ENCODE measurements around the gene C5orf22.

DNA sequence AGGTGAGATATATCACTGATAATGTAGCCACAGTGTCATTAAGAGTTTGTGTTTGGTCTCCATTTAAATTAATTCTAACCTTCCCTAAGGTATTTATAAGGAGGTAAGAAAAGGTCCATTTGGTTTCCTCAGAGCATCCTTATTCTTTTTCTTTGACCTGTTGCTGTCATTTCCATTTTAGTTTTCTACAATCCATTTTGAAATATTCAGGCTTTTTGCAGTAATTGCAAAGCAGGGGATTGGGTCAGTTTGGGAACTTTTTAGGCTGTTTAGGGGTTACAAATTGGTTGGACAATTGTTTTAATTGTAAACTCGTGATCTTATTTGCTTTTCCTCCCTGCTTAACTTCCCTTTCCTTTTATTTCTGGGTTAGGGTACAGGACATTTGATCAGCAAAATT is 64.3 kb downstream of the C5orf22 start:
- TF ChIP-seq, protein P1, sequence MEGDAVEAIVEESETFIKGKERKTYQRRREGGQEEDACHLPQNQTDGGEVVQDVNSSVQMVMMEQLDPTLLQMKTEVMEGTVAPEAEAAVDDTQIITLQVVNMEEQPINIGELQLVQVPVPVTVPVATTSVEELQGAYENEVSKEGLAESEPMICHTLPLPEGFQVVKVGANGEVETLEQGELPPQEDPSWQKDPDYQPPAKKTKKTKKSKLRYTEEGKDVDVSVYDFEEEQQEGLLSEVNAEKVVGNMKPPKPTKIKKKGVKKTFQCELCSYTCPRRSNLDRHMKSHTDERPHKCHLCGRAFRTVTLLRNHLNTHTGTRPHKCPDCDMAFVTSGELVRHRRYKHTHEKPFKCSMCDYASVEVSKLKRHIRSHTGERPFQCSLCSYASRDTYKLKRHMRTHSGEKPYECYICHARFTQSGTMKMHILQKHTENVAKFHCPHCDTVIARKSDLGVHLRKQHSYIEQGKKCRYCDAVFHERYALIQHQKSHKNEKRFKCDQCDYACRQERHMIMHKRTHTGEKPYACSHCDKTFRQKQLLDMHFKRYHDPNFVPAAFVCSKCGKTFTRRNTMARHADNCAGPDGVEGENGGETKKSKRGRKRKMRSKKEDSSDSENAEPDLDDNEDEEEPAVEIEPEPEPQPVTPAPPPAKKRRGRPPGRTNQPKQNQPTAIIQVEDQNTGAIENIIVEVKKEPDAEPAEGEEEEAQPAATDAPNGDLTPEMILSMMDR (IDR thresholded peaks at IDR 0.05 in 2 of 3, conservative IDR thresholded peaks at IDR 0.05 in 1 of 3; ENCODE audit: control insufficient read depth in 2 of 3, extremely low read depth in 1 of 3, insufficient read depth in 1 of 3, low read depth in 3 of 3, low read length in 3 of 3) = no peak
- TF ChIP-seq, protein P2, sequence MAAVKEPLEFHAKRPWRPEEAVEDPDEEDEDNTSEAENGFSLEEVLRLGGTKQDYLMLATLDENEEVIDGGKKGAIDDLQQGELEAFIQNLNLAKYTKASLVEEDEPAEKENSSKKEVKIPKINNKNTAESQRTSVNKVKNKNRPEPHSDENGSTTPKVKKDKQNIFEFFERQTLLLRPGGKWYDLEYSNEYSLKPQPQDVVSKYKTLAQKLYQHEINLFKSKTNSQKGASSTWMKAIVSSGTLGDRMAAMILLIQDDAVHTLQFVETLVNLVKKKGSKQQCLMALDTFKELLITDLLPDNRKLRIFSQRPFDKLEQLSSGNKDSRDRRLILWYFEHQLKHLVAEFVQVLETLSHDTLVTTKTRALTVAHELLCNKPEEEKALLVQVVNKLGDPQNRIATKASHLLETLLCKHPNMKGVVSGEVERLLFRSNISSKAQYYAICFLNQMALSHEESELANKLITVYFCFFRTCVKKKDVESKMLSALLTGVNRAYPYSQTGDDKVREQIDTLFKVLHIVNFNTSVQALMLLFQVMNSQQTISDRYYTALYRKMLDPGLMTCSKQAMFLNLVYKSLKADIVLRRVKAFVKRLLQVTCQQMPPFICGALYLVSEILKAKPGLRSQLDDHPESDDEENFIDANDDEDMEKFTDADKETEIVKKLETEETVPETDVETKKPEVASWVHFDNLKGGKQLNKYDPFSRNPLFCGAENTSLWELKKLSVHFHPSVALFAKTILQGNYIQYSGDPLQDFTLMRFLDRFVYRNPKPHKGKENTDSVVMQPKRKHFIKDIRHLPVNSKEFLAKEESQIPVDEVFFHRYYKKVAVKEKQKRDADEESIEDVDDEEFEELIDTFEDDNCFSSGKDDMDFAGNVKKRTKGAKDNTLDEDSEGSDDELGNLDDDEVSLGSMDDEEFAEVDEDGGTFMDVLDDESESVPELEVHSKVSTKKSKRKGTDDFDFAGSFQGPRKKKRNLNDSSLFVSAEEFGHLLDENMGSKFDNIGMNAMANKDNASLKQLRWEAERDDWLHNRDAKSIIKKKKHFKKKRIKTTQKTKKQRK (IDR thresholded peaks at IDR 0.05; ENCODE audit: low read depth, low read length) = no peak
- TF ChIP-seq RCOR1 (conservative IDR thresholded peaks at IDR 0.05; ENCODE audit: low read depth, low read length) = no peak
- no peak for TF ChIP-seq POLR2AphosphoS5 (IDR thresholded peaks at IDR 0.05; ENCODE audit: low read length)
- no peak for TF ChIP-seq SMC3 (IDR thresholded peaks at IDR 0.05; ENCODE audit: borderline replicate concordance, low read length)
- TF ChIP-seq EP300 (IDR thresholded peaks at IDR 0.05; ENCODE audit: borderline replicate concordance in 1 of 2, control insufficient read depth in 1 of 2, low read depth in 2 of 2, low read length in 2 of 2) = no peak
